Ovary (tissue), 1 donor: ENCODE data around the gene CHD1.

ENCODE experiments used
- EP300 ChIP-seq: sonication (generic); formaldehyde crosslinking; IDR thresholded peaks from one replicate; pipeline ENCODE4 v1.6.1; 2017; ENCODE audit warnings: antibody characterized with exemption
- POLR2A ChIP-seq: fragments of 450-650 bp; IDR thresholded peaks from one replicate; pipeline ENCODE4 v1.6.1; 2017; ENCODE audit warnings: antibody characterized with exemption, mild to moderate bottlenecking, moderate library complexity

- TF ChIP-seq EP300: peak; percentile 92
- peak; percentile 97 for TF ChIP-seq POLR2A
Observed at GRCh38 chr5:98928873-98929709, at the start of gene CHD1.
